Omental fat pad (tissue), 4 donors: ENCODE data around the gene AFF3. TPM values are rescaled to one million over a fixed set of nuclear protein-coding genes. Genes with fewer than 3 reads are reported as not detected.

Experiments used
- ATAC-seq: fragments of 150-250 bp; one replicate; pipeline ENCODE4 v1.9.1; 2016; ENCODE audit warnings: mild to moderate bottlenecking, moderate library complexity; ENCODE audit not compliant: low FRiP score
- DNase-seq: peaks from one replicate; pipeline ENCODE4 v3.0.0-alpha.2; 2019; ENCODE audit warnings: low spot score
- total RNA-seq, 4 donors: library from RNA; depleted of rRNA; stranded (reverse); fragments of >200 nt; gene quantifications; one replicate each; pipeline ENCODE4 v1.1.0, GENCODE V29; 2016
- TF ChIP-seq, protein P1 (sequence below), 3 donors: fragments of 450-650 bp; IDR thresholded peaks; one replicate each; pipeline ENCODE4 v1.5.1; 2016 to 2017; ENCODE audit warnings: antibody characterized with exemption in 3 of 3, mild to moderate bottlenecking in 3 of 3, moderate library complexity in 2 of 3

AFF3 gene
- total RNA-seq, 4 donors from 2014 or later = 1.4 to 6.0 (median 2.7) TPM

DNA sequence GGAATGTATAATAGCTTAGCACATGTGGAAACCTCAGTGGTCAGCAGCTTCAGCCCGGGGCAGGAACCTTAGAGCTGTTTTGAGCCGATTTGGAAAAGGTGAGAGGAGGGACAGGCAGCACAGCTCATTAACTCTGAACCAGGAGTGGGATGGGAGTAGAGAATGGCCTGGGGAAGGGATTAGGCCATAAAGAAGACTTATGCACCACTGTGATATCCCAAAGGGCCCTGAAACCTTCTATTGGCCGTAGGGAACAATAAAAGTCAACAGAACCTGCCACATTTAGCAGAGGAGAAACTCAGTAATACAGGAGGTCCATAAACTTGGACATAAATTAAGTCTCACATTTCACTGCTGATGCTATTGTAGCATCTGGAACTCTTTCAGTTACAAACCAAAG lies 528.4 kb downstream of the AFF3 start:
- ATAC-seq (no peak), DNase-seq (no peak)
- TF ChIP-seq, protein P1, sequence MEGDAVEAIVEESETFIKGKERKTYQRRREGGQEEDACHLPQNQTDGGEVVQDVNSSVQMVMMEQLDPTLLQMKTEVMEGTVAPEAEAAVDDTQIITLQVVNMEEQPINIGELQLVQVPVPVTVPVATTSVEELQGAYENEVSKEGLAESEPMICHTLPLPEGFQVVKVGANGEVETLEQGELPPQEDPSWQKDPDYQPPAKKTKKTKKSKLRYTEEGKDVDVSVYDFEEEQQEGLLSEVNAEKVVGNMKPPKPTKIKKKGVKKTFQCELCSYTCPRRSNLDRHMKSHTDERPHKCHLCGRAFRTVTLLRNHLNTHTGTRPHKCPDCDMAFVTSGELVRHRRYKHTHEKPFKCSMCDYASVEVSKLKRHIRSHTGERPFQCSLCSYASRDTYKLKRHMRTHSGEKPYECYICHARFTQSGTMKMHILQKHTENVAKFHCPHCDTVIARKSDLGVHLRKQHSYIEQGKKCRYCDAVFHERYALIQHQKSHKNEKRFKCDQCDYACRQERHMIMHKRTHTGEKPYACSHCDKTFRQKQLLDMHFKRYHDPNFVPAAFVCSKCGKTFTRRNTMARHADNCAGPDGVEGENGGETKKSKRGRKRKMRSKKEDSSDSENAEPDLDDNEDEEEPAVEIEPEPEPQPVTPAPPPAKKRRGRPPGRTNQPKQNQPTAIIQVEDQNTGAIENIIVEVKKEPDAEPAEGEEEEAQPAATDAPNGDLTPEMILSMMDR (IDR thresholded peaks at IDR 0.05) = no peak

- no peak for DNase-seq
- no peak for ATAC-seq
- TF ChIP-seq, protein P1 (IDR thresholded peaks at IDR 0.05) = no peak
Measured at GRCh38 chr2:99611786-99612185, 530.6 kb downstream of the AFF3 start.

DNA sequence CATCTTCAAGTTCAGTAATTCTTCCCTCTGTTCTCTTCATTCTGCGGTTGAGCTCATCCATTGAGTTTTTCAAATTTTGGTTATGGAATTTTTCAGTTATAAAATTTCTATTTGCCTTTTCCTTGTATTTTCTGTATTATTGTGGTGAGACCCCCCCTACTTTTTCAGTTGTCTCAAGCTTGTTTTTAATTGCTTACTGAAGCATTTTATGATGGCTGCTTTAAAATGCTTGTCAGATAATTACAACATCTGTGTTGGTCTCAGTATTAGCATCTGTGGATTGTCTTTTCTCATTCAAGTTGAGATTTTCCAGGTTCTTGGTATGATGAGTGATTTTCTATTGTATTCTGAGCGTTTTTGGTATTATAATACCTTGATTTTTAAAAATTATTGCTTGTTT lies 531.4 kb downstream of the AFF3 start:
- TF ChIP-seq, protein P1 (IDR thresholded peaks at IDR 0.05) = no peak
- no peak for DNase-seq
- no peak for ATAC-seq

DNA sequence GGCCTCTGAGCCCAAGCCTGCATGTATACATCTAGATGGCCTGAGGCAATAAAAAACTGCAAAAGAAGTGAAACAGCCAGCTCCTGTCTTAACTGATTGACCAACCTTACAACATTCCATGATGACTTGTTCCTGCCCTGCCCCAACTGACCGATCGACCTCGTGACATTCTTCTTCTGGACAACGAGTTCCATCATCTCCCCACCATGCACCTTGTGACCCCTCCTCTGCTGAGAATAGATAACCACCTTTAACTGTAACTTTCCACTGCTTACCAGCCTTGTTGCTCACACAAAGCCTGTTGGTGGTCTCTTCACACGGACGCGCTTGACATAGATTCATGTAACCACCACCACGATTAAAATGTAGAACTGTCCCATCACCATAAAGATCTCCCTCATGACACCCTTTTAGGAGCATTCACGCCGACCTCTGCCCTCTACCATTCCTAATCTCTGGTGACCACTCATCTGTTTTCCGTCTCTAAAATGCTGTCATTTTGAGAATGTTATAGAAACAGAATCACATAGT lies 532.5 kb downstream of the AFF3 start:
- TF ChIP-seq, protein P1 (IDR thresholded peaks at IDR 0.05) = no peak
- no peak for ATAC-seq
- DNase-seq = no peak

- DNase-seq = no peak
- TF ChIP-seq, protein P1 (IDR thresholded peaks at IDR 0.05) = no peak
- ATAC-seq = no peak
Measured at GRCh38 chr2:99608861-99609260, 533.5 kb downstream of the AFF3 start.

DNA sequence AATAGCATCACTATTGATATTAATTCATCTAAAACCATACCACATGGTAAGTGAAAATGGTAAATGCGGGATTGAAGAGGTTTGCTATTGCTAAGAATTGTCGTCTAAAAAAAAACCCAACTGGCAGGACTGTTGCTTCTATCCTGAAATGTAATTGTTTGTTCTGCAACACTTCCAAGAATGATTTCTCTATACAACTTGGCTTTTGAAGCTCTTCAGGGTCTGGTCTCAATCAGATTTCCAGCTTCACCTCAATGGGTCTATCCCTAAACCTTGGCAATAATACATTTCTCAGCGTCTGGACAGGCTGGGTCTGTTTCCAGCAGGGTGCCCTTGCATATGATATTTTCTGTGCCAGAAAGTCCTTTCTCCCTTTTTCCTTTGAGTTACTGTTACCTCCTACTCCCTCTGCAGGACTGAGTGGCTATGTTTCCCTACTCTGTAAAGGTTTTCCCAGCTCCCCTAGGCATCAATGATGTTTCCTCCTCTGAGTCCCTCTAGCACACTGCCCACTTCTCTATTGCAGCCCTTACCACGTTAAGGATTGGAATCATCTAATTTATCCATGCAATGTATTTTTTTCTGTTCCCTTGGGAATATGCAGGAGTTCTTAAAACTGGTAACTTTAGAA lies 534.4 kb downstream of the AFF3 start:
- TF ChIP-seq, protein P1 (IDR thresholded peaks at IDR 0.05) = no peak
- ATAC-seq = no peak

GRCh38 chr2:99607454-99607853 lies 534.9 kb downstream of the AFF3 start:
- TF ChIP-seq, protein P1 (IDR thresholded peaks at IDR 0.05) = no peak
- ATAC-seq = no peak
- DNase-seq = no peak

More for the DNA sequence above, 534.4 kb downstream of the AFF3 start:
- no peak for DNase-seq
